ENCODE measurements around the gene BDNF.
"Not testable (repeated sequence)": the region's sequence is repeated elsewhere in the genome, so short reads cannot be mapped to it uniquely, and the experiment has no call there.

Gene BDNF

GRCh38 chr11:27700351-27701301 lies at the start of gene BDNF:
TSS of gene BDNF (minus strand) at chr11:27700455. CDS start at chr11:27658564, 41,891 bp downstream.
- in situ Hi-C loops (cut with MboI; ENCODE audit: low pct_unique_long_range_greater_than_20kb, low sequenced_read_pairs, unreplicated experiment) = loop anchor here (25.0 kb wide), 2 partner anchors 837 to 1637 kb away; no protein-coding TSS in a partner anchor
- peak; percentile 27 for DNase-seq (ENCODE audit: low spot score)
- no peak for TF ChIP-seq CTCF (IDR thresholded peaks at IDR 0.05; ENCODE audit: extremely low read depth, insufficient read depth, missing control alignments)

- in situ Hi-C loops (cut with MboI; ENCODE audit: low pct_unique_long_range_greater_than_20kb, low sequenced_read_pairs, unreplicated experiment) = no loop called here
- no peak for DNase-seq (ENCODE audit: low spot score)
Measured at GRCh38 chr11:27740362-27741013, 40.2 kb upstream of the BDNF start.

DNA sequence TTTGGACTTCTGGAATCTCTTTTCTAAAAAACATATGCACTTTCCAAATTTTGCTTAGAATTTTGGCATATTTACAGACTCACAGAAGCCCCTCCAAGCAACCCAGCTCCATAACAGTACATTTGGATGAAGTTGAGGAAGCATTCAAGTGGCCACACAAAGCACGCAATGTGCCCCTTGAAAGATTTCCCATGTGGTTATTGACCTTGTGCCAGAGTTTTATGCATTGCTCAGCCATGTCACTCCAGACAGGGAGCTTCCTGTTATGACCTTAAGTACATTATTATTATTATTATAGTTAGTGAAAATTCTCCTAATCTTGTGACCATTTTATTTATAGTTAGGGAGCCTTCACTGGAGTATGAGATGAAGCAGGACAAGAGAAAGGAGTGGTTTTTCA lies 35.0 kb upstream of the BDNF start:
- no peak for TF ChIP-seq CTCF (IDR thresholded peaks at IDR 0.05; ENCODE audit: extremely low read depth, insufficient read depth, missing control alignments)
- DNase-seq (ENCODE audit: low spot score) = no peak
- in situ Hi-C loops (cut with MboI; ENCODE audit: low pct_unique_long_range_greater_than_20kb, low sequenced_read_pairs, unreplicated experiment) = no loop called here

More at GRCh38 chr11:27740362-27741013, 40.2 kb upstream of the BDNF start:
- no peak for TF ChIP-seq CTCF (IDR thresholded peaks at IDR 0.05; ENCODE audit: extremely low read depth, insufficient read depth, missing control alignments)

- not testable (repeated sequence) for DNase-seq (ENCODE audit: low spot score)
Measured at GRCh38 chr11:27731803-27732202, 31.5 kb upstream of the BDNF start.

GRCh38 chr11:27726981-27727380 lies 26.7 kb upstream of the BDNF start:
- no peak for DNase-seq (ENCODE audit: low spot score)
- in situ Hi-C loops (cut with MboI; ENCODE audit: low pct_unique_long_range_greater_than_20kb, low sequenced_read_pairs, unreplicated experiment) = no loop called here
- TF ChIP-seq CTCF (IDR thresholded peaks at IDR 0.05; ENCODE audit: extremely low read depth, insufficient read depth, missing control alignments) = no peak

More at GRCh38 chr11:27731803-27732202, 31.5 kb upstream of the BDNF start:
- in situ Hi-C loops (cut with MboI; ENCODE audit: low pct_unique_long_range_greater_than_20kb, low sequenced_read_pairs, unreplicated experiment) = not testable (repeated sequence)

- TF ChIP-seq CTCF (IDR thresholded peaks at IDR 0.05; ENCODE audit: extremely low read depth, insufficient read depth, missing control alignments) = no peak
- in situ Hi-C loops (cut with MboI; ENCODE audit: low pct_unique_long_range_greater_than_20kb, low sequenced_read_pairs, unreplicated experiment) = loop anchor here (25.0 kb wide), 2 partner anchors 814 to 1614 kb away; no protein-coding TSS in a partner anchor
- no peak for DNase-seq (ENCODE audit: low spot score)
Measured at GRCh38 chr11:27723687-27724086, 23.4 kb upstream of the BDNF start.

Data from GM13977 (cell line).